NAMALWA (cell line): ENCODE data around the gene MBOAT2.
"Not testable (repeated sequence)": the region's sequence is repeated elsewhere in the genome, so short reads cannot be mapped to it uniquely, and the experiment has no call there.

Source experiments
- DNase-seq: peaks from one replicate; pipeline ENCODE4 v3.0.0-alpha.2; 2015; ENCODE audit warnings: low spot score

Gene MBOAT2

DNA sequence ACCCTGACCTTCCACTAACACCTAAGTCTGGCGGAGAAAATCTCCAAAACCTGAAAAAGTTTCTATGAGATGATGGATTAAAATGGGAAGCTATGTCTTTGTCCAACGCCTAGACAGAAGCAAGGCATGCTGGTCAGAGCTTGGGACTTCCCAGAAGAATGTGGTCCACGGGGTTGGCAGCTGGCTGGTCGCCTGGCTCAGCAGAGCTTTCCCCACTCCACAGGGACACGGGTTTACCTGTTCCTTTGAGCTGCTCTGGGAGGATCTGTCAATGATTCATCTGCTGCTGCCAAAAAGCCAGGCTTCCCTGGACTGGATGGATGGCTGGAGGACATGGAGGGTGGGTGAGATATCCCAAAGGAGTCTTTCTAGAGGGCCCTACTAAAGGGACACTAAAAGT is 10.8 kb downstream of the MBOAT2 start:
- DNase-seq: no peak

DNA sequence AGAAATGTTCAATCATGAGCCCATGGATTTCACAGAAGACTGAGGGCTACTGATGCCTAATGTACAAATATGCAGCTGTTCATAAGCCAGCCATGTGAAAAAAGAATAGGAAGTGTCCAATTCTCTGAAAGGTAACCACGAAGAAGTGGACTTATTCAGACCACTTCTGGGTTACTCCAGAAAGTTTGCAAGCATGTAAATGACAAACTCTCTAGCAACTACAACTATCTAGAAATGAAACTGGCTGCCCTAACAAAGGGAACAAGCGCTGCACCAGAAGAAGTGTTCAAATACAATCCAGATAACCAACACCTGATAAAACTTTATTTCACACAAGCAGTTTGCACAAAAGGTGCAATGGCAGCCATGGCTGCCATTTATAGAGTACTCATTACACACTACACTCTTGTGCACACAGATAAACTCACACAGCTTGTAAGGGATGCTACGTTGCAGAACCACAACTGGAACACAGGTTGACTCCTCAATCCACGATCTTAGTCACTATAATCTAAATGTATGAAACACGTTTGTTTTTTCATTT is 13.9 kb downstream of the MBOAT2 start:
- no peak for DNase-seq

DNA sequence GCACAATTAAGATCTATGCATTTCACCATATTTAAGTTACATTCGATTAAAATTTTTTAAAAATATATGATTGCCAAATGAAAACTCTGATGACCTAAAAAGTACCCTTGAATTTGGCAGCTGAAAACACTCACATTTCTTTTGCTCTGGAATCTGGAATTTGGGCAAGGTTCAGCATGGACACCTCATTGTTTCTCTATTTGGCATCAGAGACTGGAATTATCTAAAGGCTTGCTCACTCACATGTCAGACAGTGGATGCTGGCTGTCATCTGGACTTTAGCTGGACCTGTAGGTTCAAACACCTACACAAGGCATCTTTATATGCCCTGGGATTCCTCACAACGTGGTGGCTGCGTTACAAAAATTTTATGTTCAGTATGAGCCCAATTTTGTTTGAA is 16.1 kb downstream of the MBOAT2 start:
- no peak for DNase-seq

- DNase-seq: peak; percentile 83
Measured at GRCh38 chr2:8986327-8986976, 17.0 kb downstream of the MBOAT2 start.

DNA sequence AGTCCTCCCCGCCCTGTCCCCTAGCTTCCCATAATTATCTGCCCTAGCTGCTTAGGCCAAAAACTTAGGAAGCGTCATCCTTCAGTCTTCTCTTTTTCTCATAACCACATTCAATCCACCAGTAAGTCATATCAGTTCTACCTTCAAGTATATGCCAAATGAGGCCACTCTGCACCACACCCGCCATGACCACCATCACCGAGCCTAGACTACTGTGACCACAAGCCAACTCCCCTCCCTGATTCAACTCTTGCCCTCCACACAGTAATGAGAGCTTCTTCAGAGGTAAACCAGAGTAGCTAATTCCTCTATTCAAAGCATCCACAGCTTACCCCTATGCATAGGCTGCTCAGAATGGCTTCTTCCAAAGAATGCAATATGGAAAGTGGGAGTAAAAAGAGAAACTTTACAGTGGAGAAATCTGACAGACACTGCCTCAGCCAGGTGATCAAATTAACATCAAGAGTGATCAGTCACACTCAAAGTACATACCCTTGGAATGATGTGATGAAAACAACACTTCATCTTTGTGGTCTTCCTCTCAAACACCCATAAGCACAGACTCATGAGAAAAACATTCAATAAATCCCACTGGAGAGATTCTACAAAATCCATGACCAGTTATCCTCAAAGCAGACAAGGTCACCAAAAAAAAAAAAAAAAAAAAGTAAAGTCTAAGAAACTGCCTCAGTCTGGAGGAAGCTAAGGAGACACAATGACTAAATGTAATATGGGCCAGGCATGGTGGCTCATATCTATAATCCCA is 17.7 kb downstream of the MBOAT2 start:
- peak; percentile 36 for DNase-seq

GRCh38 chr2:8984855-8985254 is 18.6 kb downstream of the MBOAT2 start:
- DNase-seq: peak; percentile 72

GRCh38 chr2:8984157-8984556 is 19.3 kb downstream of the MBOAT2 start:
- peak; percentile 44 for DNase-seq

GRCh38 chr2:8983571-8983970 is 19.9 kb downstream of the MBOAT2 start:
- peak; percentile 8 for DNase-seq

DNA sequence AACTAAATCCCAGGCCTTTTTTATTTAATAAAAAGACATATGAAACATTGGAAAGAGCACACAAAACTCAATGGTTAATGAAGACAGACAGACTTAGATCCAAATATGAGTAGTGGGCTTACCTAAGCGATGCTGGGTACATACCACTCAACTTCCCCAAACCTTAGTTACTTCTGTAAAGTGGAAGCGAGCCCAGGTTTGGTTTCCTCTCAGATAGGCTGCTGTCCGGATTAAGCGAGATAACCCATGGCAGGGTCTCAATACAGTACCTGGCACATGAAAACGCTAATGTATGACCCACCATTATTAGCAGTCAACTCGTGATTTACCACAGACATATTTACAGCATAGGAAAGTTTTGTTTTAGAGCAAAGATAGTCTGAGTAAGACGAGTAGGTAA is 21.6 kb downstream of the MBOAT2 start:
- no peak for DNase-seq

GRCh38 chr2:8980096-8980495 is 23.4 kb downstream of the MBOAT2 start:
- no peak for DNase-seq

- DNase-seq: no peak
Measured at GRCh38 chr2:8977758-8978157, 25.7 kb downstream of the MBOAT2 start.

DNA sequence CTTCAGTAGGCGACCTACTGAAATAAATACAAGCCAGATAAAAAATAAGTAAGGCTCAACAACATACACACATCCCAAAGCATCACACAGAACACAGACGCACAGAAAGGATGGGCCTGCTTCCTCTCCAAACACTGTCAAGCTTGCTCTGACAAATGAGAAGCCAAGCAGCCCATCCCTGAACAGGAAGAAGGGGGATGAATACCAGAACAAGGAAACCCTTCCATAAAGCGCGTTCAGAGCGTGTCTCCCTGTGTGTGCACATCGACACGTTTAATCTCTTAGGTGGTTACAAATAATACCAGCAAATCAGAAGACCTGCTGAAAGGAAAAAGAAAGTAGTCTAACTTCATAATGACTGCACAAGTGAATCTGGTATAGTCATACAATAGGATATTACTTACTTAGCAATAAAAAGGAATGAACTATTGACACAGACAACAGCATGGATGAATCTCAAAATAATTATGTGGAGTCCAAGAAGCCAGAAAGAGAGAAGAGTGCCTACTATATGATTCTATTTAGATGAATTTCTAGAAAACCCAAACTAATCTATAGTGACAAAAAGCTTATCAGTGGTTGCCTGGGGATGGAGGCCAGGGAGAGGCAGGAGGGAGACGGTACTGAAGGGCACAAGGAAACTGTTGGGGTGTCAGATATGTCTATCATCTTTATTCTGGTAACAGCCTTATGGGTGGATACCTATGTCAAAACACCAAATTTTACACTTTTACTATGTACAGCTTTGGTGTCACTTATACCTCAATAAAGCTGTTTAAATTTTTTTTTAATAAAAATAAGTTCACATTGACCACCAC is 26.8 kb downstream of the MBOAT2 start:
- no peak for DNase-seq

GRCh38 chr2:8974016-8974415 is 29.5 kb downstream of the MBOAT2 start:
- DNase-seq: no peak

- not testable (repeated sequence) for DNase-seq
Measured at GRCh38 chr2:8973017-8973416, 30.5 kb downstream of the MBOAT2 start.

GRCh38 chr2:8972535-8972934 is 30.9 kb downstream of the MBOAT2 start:
- not testable (repeated sequence) for DNase-seq

DNA sequence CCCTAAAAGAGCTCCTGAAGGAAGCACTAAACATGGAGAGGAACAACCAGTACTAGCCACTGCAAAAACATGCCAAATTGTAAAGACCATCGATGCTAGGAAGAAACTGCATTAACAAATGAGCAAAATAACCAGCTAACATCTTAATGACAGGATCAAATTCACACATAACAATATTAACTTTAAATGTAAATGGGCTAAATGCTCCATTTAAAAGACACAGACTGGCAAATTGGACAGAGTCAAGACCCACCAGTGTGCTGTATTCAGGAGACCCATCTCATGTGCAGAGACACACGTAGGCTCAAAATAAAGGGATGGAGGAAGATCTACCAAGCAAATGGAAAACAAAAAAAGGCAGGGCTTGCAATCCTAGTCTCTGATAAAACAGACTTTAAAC is 34.1 kb downstream of the MBOAT2 start:
- not testable (repeated sequence) for DNase-seq

GRCh38 chr2:8966123-8966908 is 37.2 kb downstream of the MBOAT2 start:
- DNase-seq: no peak

DNA sequence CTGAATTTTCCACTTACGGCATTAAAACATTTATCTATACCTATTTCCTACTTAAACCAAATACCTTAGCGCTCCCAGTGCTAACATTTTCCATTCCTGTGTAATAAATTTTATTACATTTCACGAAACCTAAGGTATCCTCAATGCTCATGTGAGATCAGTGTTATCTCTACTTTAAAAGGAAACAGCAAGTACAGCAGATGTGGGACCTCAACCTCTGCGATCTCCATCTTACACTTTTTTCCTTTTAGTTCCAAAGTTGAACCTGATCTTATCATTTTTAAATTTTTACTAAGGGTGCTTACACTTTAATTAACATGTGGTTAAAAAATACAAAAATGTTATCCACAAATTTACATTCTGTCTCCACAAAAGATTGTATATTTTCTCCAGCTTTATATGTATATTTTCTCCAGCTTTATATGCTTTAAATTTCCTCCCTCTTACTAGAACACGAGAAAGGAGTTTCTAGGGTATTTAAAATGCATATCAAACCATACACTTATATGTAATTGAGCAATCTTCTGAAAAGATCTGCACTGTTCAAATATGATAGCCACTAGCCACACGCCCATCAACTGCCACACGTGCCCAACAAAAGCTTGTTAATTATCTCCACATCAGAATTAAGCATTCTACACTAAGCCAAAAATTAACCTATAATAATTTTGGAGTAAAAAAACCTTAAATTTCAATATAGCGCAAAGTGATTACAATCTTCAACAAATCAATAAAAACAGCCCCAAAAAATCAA is 38.1 kb downstream of the MBOAT2 start:
- no peak for DNase-seq

DNA sequence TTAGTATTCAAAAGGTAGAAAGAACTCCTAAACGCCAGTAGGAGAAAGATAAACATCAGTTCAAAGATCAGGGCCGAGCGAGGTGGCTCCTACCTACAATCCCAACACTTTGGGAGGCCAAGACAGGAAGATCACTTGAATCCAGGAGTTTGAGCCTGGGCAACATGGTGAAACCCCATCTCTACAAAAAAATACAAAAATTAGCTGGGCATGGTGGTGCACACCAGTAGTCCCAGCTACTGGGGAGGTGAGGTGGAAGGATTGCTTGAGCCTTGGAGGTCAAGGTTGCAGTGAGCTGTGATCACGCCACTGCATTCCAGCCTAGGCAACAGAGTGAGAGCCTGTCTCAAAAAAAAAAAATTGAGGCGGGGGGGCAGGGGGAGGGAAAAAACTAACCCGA is 40.6 kb downstream of the MBOAT2 start:
- DNase-seq: no peak

DNA sequence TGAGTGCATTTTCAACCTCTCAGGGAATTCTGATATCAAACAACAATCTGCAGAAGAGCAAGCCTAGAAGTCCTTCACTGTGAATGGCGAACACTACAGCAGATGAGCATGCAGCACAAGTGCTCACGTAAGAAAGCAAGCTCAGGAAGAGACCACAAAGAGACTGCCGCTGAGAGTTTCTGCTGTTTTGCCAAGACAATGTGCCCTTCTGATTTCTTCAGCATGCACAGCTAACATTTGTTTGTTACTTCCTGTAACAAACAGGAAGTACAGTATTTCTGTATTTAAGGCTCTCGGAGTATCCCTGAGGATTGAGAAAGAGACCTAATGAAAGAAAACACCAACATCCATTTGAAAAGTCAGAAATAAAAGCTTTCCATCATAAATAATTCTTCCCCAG is 45.9 kb downstream of the MBOAT2 start:
- DNase-seq: no peak

- DNase-seq: no peak
Measured at GRCh38 chr2:8956774-8957173, 46.7 kb downstream of the MBOAT2 start.
